A549 (cell line): ENCODE data around the gene ADGRL3. TPM values are rescaled to one million over a fixed set of nuclear protein-coding genes. Genes with fewer than 3 reads are reported as not detected.

ENCODE experiments used
- ATAC-seq, 2 experiments: fragments of 200-7000 bp in 1 of 2; fragments of >200 bp in 1 of 2; cut with Nextera tagmentation in 1 of 2; cut with Tn5 transposase in 1 of 2; 3 replicates each; pipeline versions ENCODE4 v1.8.0 to v1.9.1; 2018 to 2020; ENCODE audit warnings: mild to moderate bottlenecking in 1 of 2, moderate library complexity in 1 of 2
- CTCF ChIA-PET: fragments of 300-600 bp; sonication (Branson Sonifier 250); formaldehyde crosslinking; extraction: SDS; loops from one replicate; lab custom pipeline; 2021; ENCODE audit warnings: antibody characterized with exemption, inconsistent platforms; lab: Yijun Ruan, JAX
- POLR2A ChIA-PET: fragments of 350-600 bp; formaldehyde crosslinking; extraction: SDS; loops from one replicate; lab custom pipeline; 2021; ENCODE audit warnings: antibody characterized with exemption, inconsistent platforms; lab: Yijun Ruan, JAX
- DNase-seq, 2 experiments: peaks; one replicate each; pipeline versions ENCODE4 v3.0.0 to v3.0.0-alpha.2; 2011 to 2016; ENCODE audit warnings: low read depth in 1 of 2, low spot score in 1 of 2
- FAIRE-seq: peaks from 2 replicates; lab custom pipeline; 2011; peaks lifted over from hg19 to GRCh38; lab: Jason Lieb, UNC
- H3K27ac ChIP-seq, 2 experiments: fragments of >200 bp; sonication (Bioruptor Twin); formaldehyde crosslinking; 3 replicates each; pipeline ENCODE4 v1.5.1; 2016 to 2017
- H3K4me1 ChIP-seq: fragments of >200 bp; sonication (Bioruptor Twin); formaldehyde crosslinking; 3 replicates; pipeline ENCODE4 v1.6.1; 2016
- H3K4me2 ChIP-seq: fragments of >200 bp; sonication (Bioruptor Twin); formaldehyde crosslinking; 3 replicates; pipeline ENCODE4 v1.6.1; 2016
- H3K4me3 ChIP-seq: fragments of >200 bp; sonication (Bioruptor Twin); formaldehyde crosslinking; 3 replicates; pipeline ENCODE4 v1.5.1; 2016
- H3K9me3 ChIP-seq: fragments of >200 bp; sonication (Bioruptor Twin); formaldehyde crosslinking; 3 replicates; pipeline ENCODE4 v1.6.1; 2016
- BCL3 ChIP-seq: fragments of >200 bp; sonication (Bioruptor Twin); formaldehyde crosslinking; IDR thresholded peaks from 3 replicates; pipeline ENCODE4 v1.6.1; 2016
- BHLHE40 ChIP-seq: IDR thresholded peaks from 2 replicates; pipeline ENCODE4 v1.6.1; 2012; ENCODE audit warnings: low read depth, low read length, inconsistent platforms
- CBX8 ChIP-seq: fragments of 200-600 bp; sonication (generic); IDR thresholded peaks from 2 replicates; pipeline ENCODE4 v1.6.1; 2016
- CEBPB ChIP-seq, 2 experiments: fragments of >200 bp in 1 of 2; sonication (Bioruptor Twin) in 1 of 2; formaldehyde crosslinking in 1 of 2; IDR thresholded peaks; 2 replicates each; pipeline ENCODE4 v1.6.1; 2012 to 2016
- CHD4 ChIP-seq: fragments of 200-600 bp; sonication (generic); IDR thresholded peaks from 2 replicates; pipeline ENCODE4 v1.6.1; 2016; ENCODE audit warnings: antibody characterized with exemption, mild to moderate bottlenecking, borderline replicate concordance
- ELK1 ChIP-seq: fragments of 150-350 bp; IDR thresholded peaks from 2 replicates; pipeline ENCODE4 v1.6.1; 2014; ENCODE audit warnings: low read depth, mild to moderate bottlenecking, low read length
- EP300 ChIP-seq, 2 experiments: fragments of >200 bp; sonication (Bioruptor Twin); formaldehyde crosslinking; IDR thresholded peaks; 2 replicates in 1 of 2; 3 replicates in 1 of 2; pipeline ENCODE4 v1.6.1; 2016 to 2017
- FOSB ChIP-seq: fragments of 250-450 bp; sonication (Bioruptor Pico); IDR thresholded peaks from 2 replicates; pipeline ENCODE4 v1.5.0; 2020; ENCODE audit warnings: mild to moderate bottlenecking, moderate library complexity
- FOSL2 ChIP-seq, 2 experiments: fragments of 450-650 bp in 1 of 2; fragments of >200 bp in 1 of 2; sonication (Bioruptor Twin) in 1 of 2; formaldehyde crosslinking; IDR thresholded peaks; 2 replicates each; pipeline versions ENCODE4 v1.5.0 to v1.6.1; 2016 to 2020; ENCODE audit warnings: mild to moderate bottlenecking in 1 of 2, moderate library complexity in 1 of 2
- FOXS1 ChIP-seq: fragments of 250-450 bp; sonication (Bioruptor Pico); IDR thresholded peaks from 2 replicates; pipeline ENCODE4 v1.5.0; 2020; ENCODE audit warnings: mild to moderate bottlenecking, moderate library complexity
- GATA3 ChIP-seq: IDR thresholded peaks from 2 replicates; pipeline ENCODE4 v1.6.1; 2012; ENCODE audit warnings: borderline replicate concordance
- HDAC2 ChIP-seq: fragments of 200-600 bp; sonication (generic); IDR thresholded peaks from 2 replicates; pipeline ENCODE4 v1.6.1; 2016
- HEYL ChIP-seq: fragments of 250-450 bp; sonication (Bioruptor Pico); IDR thresholded peaks from 2 replicates; pipeline ENCODE4 v1.8.0; 2021; ENCODE audit warnings: mild to moderate bottlenecking, moderate library complexity
- HOXB13 ChIP-seq: fragments of 250-450 bp; sonication (Bioruptor Pico); IDR thresholded peaks from 2 replicates; pipeline ENCODE4 v1.5.0; 2020; ENCODE audit warnings: low read depth, mild to moderate bottlenecking, moderate library complexity
- KDM1A ChIP-seq: fragments of 200-600 bp; sonication (generic); IDR thresholded peaks from 2 replicates; pipeline ENCODE4 v1.6.1; 2016; ENCODE audit warnings: low read depth, mild to moderate bottlenecking
- KDM5A ChIP-seq: fragments of 200-600 bp; sonication (generic); IDR thresholded peaks from 2 replicates; pipeline ENCODE4 v1.6.1; 2016; ENCODE audit warnings: antibody characterized with exemption, mild to moderate bottlenecking
- MAFK ChIP-seq: fragments of 450-650 bp; IDR thresholded peaks from 2 replicates; pipeline ENCODE4 v1.6.1; 2014; ENCODE audit not compliant: partially characterized antibody
- RCOR1 ChIP-seq: fragments of 150-350 bp; IDR thresholded peaks from 2 replicates; pipeline ENCODE4 v1.6.1; 2014; ENCODE audit warnings: antibody characterized with exemption, low read length, low read depth
- RNF2 ChIP-seq: fragments of 200-600 bp; sonication (generic); IDR thresholded peaks from 2 replicates; pipeline ENCODE4 v1.6.1; 2016; ENCODE audit warnings: low read depth, mild to moderate bottlenecking, antibody characterized with exemption, moderate library complexity, borderline replicate concordance
- SREBF2 ChIP-seq: fragments of 450-650 bp; IDR thresholded peaks from 2 replicates; pipeline ENCODE4 v1.6.1; 2014; ENCODE audit warnings: mild to moderate bottlenecking, moderate library complexity
- TFCP2L1 ChIP-seq: fragments of 250-450 bp; sonication (Bioruptor Pico); IDR thresholded peaks from 2 replicates; pipeline ENCODE4 v1.5.0; 2021; ENCODE audit warnings: mild to moderate bottlenecking
- ZFP36 ChIP-seq: fragments of 450-650 bp; IDR thresholded peaks from 2 replicates; pipeline ENCODE4 v1.6.1; 2014; ENCODE audit warnings: borderline replicate concordance; ENCODE audit not compliant: partially characterized antibody
- ZSCAN20 ChIP-seq: fragments of 250-450 bp; sonication (Bioruptor Pico); IDR thresholded peaks from 2 replicates; pipeline ENCODE4 v1.8.0; 2022; ENCODE audit warnings: mild to moderate bottlenecking, moderate library complexity
- WGBS: methylation state at CpG from one replicate; pipeline ENCODE4 v1.1.6; 2017; ENCODE audit errors: missing lambda C conversion rate; 5-methylcytosine and 5-hydroxymethylcytosine counted together
- polyA plus RNA-seq, 4 experiments: library from polyadenylated mRNA; depleted of rRNA in 3 of 4; stranded (reverse); fragments of >200 nt; fragmentation: RNase III in 1 of 4; extraction: RNeasy Plus Mini Kit Qiagen cat#74134 plus additional on column Dnase treatment in 1 of 4; gene quantifications; 2 replicates in 3 of 4; 3 replicates in 1 of 4; pipeline ENCODE4 v1.2.3, GENCODE V29; 2011 to 2017
- TF ChIP-seq, protein P1 (sequence below): fragments of >200 bp; sonication (Bioruptor Twin); formaldehyde crosslinking; IDR thresholded peaks from 3 replicates; pipeline ENCODE4 v1.5.1; 2016
- TF ChIP-seq, protein P2 (sequence below): IDR thresholded peaks from 2 replicates; pipeline ENCODE4 v1.6.1; 2012
- TF ChIP-seq, protein P3 (sequence below): IDR thresholded peaks from 2 replicates; pipeline ENCODE4 v1.6.1; 2012; ENCODE audit warnings: low read depth, borderline replicate concordance

Gene ADGRL3
- polyA plus RNA-seq, 2 of the 4 experiments (the other 2 are of a cell fraction): 0.05 to 0.12 TPM

DNA sequence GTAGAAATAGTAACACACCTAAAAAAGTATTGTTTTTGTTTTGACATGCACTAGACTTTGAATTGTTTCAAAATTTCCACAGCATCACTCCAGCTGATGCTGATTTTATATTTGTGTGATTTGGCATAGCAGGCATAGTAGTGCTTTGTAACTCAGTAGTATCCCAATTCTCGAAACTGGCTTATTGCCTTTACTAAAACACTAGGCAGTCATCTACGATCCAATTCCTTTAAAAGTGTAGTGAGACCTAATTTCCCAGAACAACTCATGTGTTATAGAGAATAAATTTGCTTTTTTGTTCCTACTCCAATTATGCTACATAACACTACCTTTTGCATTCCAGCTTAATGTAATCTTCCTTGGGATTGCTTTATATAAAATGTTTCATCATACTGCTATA, 797.7 kb downstream of the ADGRL3 start:
- POLR2A ChIA-PET: no interaction called here
- no peak overlapping the region for H3K4me3 ChIP-seq
- ATAC-seq: no peak
- CTCF ChIA-PET: no interaction called here
- H3K9me3 ChIP-seq: no peaks in the 10 kb centered on the region
- H3K27ac ChIP-seq: no peak overlapping the region
- no peak for DNase-seq
- H3K4me1 ChIP-seq: no peaks in the 10 kb centered on the region
- TF ChIP-seq CEBPB (IDR thresholded peaks at IDR 0.05) (no peak), TFCP2L1 (CRISPR knock-in tag) (no peak), ELK1 (no peak), CBX8 (no peak), CHD4 (no peak), ZSCAN20 (CRISPR knock-in tag) (no peak), EP300 (IDR thresholded peaks at IDR 0.05) (no peak), KDM1A (no peak)
- TF ChIP-seq, protein P1, sequence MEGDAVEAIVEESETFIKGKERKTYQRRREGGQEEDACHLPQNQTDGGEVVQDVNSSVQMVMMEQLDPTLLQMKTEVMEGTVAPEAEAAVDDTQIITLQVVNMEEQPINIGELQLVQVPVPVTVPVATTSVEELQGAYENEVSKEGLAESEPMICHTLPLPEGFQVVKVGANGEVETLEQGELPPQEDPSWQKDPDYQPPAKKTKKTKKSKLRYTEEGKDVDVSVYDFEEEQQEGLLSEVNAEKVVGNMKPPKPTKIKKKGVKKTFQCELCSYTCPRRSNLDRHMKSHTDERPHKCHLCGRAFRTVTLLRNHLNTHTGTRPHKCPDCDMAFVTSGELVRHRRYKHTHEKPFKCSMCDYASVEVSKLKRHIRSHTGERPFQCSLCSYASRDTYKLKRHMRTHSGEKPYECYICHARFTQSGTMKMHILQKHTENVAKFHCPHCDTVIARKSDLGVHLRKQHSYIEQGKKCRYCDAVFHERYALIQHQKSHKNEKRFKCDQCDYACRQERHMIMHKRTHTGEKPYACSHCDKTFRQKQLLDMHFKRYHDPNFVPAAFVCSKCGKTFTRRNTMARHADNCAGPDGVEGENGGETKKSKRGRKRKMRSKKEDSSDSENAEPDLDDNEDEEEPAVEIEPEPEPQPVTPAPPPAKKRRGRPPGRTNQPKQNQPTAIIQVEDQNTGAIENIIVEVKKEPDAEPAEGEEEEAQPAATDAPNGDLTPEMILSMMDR: no peak
- 17% methylated on average over 2 of the region's 2 CpGs for WGBS
- FAIRE-seq: no peak
- no peak overlapping the region for H3K4me2 ChIP-seq

DNA sequence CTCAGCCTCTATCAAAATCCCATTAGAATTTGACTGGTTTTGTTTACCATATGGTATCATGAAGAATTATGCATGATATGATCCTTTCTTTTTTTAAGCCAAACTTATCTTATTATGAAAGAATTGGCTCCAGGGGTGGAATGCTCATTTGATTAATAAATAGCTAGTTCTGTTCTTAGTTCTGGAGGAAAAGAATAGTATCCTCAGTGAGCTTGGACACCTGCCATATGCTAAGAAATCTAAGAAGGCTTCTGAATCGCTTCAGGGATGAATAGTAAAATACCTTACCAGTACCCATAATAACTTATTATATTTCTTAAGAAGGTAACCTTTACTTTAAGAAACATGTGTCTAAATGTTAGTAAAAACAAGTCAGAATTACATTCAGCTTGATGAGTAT, 803.6 kb downstream of the ADGRL3 start:
- H3K4me2 ChIP-seq: no peak overlapping the region
- no peak overlapping the region for H3K27ac ChIP-seq
- DNase-seq (no peak), FAIRE-seq (no peak)
- POLR2A ChIA-PET: no interaction called here
- no peaks in the 10 kb centered on the region for H3K4me1 ChIP-seq
- TF ChIP-seq RCOR1 (no peak), SREBF2 (no peak), HOXB13 (CRISPR knock-in tag) (no peak), KDM5A (no peak), FOSL2 (IDR thresholded peaks at IDR 0.05) (no peak), FOSL2 (CRISPR knock-in tag; IDR thresholded peaks at IDR 0.05) (no peak), ZFP36 (no peak), BHLHE40 (no peak), BCL3 (no peak), HDAC2 (no peak), CEBPB (IDR thresholded peaks at IDR 0.05) (no peak), KDM1A (no peak), MAFK (no peak), GATA3 (no peak), FOXS1 (CRISPR knock-in tag) (no peak), HEYL (no peak), TFCP2L1 (CRISPR knock-in tag) (no peak), RNF2 (no peak), FOSB (CRISPR knock-in tag) (no peak)
- TF ChIP-seq, protein P2, sequence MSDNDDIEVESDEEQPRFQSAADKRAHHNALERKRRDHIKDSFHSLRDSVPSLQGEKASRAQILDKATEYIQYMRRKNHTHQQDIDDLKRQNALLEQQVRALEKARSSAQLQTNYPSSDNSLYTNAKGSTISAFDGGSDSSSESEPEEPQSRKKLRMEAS: no peak
- TF ChIP-seq, protein P3, sequence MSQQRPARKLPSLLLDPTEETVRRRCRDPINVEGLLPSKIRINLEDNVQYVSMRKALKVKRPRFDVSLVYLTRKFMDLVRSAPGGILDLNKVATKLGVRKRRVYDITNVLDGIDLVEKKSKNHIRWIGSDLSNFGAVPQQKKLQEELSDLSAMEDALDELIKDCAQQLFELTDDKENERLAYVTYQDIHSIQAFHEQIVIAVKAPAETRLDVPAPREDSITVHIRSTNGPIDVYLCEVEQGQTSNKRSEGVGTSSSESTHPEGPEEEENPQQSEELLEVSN: no peak
- TF ChIP-seq, all 56 proteins: peak for 0
- ATAC-seq: no peak
- H3K9me3 ChIP-seq: no peaks in the 10 kb centered on the region
- no peak overlapping the region for H3K4me3 ChIP-seq
- CTCF ChIA-PET: no interaction called here
- WGBS: 19% methylated on average over 1 of the region's 1 CpG
